SK-N-MC (cell line): ENCODE data around the gene VPS13A.

Experiments used
- EZH2 ChIP-seq: fragments of 200-600 bp; sonication (generic); IDR thresholded peaks from one replicate; pipeline ENCODE4 v1.6.1; 2017; ENCODE audit warnings: antibody characterized with exemption
- POLR2AphosphoS5 ChIP-seq: IDR thresholded peaks from 2 replicates; pipeline ENCODE4 v1.6.1; 2012; ENCODE audit warnings: mild to moderate bottlenecking, low read depth, low read length, borderline replicate concordance

DNA sequence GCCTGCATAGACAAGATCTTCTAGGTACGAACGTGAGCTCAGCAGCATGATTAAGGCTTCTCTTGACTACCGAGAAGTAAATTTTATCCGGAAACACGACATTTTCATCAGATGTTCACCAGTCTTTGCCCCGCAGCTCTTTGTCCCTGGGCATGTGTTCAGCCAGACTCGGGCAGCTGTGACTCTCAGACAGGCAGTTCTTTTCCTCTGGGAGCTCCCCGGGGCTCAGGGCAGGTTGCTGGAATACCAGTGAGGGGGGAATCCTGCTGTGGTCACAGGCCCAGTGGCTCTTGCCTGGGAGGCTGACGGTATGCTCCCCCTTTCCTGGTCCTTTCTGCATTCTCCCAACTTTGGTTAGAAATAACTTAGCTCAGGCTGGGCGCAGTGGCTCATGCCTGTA lies 284.7 kb downstream of the VPS13A start:
- no peak for TF ChIP-seq POLR2AphosphoS5
- TF ChIP-seq EZH2, result no peak
